Frontal cortex (tissue), 4 donors: ENCODE results near the gene OBI1. TPM values are rescaled to one million over a fixed set of nuclear protein-coding genes. Genes with fewer than 3 reads are reported as not detected.

Experiments
- DNase-seq, 2 donors: peaks; one replicate each; pipeline ENCODE4 v3.0.0; 2012; ENCODE audit warnings: low spot score in 2 of 2
- FAIRE-seq: peaks from 2 replicates; lab custom pipeline; 2012; peaks lifted over from hg19 to GRCh38; lab: Jason Lieb, UNC
- total RNA-seq: library from RNA; depleted of rRNA; stranded (reverse); fragments of >200 nt; gene quantifications from one replicate; pipeline ENCODE4 v1.2.3, GENCODE V29; 2014
- donor health status: control.
- donor health status: control.
- donor health status: control.

The OBI1 gene, protein sequence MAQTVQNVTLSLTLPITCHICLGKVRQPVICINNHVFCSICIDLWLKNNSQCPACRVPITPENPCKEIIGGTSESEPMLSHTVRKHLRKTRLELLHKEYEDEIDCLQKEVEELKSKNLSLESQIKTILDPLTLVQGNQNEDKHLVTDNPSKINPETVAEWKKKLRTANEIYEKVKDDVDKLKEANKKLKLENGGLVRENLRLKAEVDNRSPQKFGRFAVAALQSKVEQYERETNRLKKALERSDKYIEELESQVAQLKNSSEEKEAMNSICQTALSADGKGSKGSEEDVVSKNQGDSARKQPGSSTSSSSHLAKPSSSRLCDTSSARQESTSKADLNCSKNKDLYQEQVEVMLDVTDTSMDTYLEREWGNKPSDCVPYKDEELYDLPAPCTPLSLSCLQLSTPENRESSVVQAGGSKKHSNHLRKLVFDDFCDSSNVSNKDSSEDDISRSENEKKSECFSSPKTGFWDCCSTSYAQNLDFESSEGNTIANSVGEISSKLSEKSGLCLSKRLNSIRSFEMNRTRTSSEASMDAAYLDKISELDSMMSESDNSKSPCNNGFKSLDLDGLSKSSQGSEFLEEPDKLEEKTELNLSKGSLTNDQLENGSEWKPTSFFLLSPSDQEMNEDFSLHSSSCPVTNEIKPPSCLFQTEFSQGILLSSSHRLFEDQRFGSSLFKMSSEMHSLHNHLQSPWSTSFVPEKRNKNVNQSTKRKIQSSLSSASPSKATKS
- 86.8 TPM for total RNA-seq

DNA sequence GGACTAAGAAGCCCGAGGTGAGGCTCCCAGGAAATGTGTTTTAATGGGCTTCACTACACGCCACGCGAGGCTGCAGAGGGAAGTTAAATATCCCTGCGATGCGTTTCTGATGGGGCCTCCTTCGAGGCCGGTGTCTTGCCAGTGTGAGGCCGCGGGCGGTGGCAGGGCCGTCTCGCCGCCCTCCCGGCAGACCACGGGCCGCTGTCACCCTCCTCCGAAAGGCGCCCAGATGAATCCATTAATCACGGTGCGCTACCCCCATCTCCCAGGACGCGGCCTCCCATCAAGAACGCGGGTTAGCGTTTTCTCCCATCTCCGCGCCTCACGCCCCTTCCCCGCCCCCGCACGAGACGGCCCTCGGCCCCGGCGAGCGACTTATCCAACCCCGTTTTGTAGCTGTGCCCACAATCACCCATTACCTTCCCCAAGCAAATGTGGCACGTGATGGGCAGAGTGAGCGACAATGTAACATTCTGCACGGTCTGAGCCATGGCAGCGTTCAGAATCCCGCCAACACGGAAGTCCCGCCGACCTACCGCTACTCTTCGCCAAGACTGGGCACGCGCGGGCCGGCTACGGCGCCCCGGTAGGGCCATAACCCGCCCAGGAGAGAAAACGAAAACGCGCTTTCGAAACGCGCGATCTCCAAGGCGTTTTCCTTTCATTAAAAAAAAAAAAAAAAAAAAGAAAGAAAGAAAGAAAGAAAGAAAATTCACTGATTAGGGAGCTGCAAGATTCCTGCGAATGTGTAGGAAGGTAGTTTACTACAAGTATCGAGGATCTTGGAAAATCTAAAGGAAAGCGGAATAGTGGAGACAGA lies at the start of gene OBI1:
Gene OBI1, minus strand, starts transcription at position 526 of the 820 bp plus-strand sequence. Its CDS starts 35 bp downstream, at position 491.
- no peak for FAIRE-seq
- peak; percentile 82 to 88 for DNase-seq

DNA sequence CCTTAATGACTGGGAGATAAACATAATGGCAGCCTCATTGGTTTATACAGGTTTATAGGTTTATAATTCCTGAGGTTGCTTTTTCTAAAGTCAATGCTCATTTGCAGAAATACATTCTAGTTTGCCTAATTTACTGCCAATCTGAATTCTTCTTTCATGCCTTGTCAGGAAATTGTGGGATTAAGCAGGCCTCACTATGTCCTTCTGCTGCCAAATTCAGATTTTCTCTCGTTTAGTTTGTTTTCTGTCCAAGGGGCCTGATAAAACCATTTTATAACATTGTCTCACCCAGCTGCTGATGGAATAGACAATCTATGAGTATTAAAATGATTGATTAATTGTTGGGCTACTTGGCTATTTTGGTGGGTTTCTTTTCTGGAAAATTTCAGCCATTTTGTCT lies 42.4 kb upstream of the OBI1 start:
- no peak for DNase-seq
- FAIRE-seq, result no peak

DNA sequence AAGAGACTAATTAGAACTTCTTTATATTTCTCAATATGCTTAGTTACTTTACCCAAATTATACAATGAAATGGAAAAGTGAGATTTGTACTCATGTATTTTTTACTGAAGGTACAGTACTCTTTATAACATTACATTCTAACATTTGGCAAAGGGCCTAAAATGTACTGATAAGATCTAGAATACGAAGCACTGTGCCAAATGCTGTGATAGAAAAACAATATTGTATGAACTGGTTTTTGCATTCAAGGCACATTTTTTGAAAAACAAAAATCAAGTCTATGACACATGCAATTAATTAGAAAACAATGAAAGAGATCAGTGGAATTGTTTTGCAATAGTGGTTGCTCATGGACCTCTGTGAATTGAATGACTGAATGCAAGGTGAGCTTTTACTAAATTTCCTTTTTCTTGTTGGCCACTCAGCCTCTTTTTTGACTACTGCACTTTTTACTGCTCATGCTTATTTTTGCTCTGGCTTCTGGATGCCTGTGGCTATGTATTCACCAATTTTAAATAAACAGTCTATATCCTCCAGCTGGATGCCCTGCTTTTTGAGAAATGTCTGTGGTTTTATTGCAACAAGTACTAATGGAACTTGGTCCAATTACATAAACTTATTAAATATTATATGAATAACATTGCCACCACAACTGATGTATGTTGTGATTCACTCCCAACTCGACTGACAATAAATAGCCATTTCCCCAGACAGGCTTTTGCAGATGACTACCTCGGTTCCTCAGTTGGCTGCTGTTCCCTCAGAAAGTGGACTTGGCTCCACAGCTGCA lies 41.4 kb upstream of the OBI1 start:
- no peak for DNase-seq
- no peak for FAIRE-seq

DNA sequence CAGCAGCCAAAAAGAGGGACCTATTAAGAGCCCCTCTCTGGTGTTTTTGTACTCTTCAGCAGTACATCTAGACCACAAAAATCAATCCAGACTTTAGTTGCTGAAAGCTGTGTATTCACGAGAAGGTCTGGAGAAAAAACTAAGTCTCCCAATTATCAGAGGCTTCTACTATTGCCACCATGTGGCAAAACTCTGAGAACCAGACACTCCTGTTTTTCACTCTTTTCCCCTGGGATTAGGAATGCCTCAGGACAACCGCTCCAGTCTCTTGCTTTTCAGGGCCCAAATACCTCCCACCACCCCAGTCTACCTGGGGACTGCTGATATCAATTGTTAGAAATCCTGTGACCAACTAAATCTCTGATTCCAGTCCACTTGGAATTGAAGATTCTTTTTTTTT lies 30.1 kb upstream of the OBI1 start:
- FAIRE-seq (no peak), DNase-seq (no peak)

DNA sequence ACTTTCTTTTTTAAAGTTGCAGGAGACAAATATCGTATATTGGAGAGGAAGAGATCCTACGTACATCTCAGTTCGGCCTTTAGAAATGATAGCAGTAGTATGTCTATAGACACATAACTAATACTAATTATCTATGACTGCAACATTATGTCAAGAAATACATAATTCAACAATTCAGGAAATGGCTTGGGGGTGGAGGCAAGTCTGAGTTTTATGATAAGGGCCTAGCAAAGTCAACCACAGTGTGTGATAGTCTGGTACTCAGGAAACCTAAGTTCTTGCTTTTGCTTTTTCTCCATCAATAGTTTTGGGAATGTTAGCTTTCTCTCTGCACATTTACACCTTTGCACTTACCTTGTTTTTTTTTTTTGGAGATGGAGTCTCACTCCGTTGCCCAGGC lies 27.5 kb upstream of the OBI1 start:
- no peak for FAIRE-seq
- DNase-seq, result no peak

DNA sequence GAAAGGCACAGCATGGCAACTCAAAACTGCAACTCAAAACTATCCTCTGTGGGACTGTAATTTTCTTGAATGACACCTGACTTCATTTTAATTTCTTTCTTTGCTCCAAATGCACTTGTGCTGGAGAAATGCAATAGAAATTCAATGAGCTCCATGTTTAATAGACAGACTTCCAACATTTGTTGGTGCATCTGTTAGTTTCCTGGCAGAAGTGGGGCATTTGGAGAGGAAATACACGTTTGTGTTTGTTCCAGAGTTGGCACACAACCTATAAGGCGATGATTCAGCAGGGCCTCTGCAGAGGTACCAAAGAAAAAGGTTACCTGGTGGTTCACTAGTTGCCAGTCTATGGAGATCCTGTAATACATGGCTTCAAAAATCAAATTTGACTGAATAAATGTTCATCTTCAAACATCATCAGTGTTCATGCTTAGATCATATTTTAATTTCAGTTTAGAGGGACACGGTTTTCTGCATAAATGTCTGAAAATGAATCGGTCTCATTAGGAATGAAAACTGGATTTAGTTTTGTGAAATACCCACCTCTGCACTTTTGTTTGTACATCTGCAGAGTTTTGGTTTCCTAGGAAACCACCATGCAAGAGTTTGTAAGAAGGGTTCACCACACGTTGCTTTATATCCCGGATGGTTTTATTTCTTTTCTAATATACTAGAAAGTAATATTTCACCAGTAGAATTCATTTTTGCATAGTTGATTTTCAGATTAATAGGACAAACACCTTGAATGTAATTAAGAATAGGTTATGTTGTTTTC lies 21.8 kb upstream of the OBI1 start:
- no peak for FAIRE-seq

DNA sequence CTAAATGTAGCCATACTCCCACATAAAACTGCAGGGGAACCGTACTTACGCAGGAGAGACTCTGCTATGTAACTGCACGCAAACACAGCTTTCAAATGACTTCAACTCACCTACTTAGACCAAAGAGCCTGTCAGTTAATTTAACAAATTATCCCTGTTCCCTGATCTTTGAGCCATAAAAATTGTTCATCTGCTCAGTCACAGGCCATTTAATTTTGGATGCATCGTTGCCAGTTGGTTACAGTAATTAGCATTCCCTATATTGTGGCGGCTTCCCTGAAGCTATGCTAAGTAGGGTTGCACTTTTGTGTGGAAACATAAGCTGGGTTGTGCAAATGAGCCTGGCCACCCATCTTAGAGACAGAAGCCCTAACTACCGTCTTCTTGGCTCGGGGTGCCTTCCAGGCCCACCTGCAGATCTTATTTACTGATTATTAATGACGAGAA lies 21.2 kb upstream of the OBI1 start:
- no peak for DNase-seq
- no peak for FAIRE-seq

More for the DNA sequence above, 21.8 kb upstream of the OBI1 start:
- no peak for DNase-seq

DNA sequence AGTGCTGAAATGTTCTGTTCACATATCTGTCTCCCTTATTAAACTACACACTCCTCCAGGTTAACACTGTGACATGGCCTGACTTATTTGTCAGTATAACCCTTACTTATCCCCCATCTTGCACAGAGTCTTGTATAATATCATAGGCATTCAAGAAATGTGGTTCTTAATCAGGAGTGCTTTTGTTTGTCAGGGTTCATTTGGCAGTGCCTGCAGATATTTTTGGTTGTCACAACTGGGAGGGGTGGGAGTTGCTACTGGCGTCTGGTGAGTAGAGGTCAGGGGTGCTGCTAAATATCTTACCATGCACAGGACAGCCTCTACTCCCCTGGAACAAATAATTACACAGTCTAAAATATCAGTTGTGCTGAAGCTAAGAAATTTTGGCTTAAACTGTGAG lies 20.4 kb upstream of the OBI1 start:
- FAIRE-seq (no peak), DNase-seq (no peak)

DNA sequence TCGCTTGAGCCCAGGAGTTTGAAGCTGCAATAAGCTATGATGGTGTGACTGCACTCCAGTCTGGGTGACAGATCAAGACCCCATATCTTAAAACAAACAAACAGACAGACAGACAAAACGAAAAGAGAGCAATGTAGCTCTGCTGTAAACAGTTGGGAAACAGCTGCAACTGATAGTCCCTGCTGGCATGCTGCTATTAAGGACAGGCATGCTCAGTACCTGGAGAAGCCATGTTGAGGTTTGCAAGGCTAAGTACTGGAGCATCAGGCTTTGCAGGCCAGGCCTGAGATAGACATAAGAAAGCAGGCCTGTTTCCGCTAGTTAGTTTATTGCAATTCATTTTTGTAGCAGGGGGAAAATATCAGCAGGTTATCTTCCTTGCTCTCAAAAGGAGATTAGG lies 16.2 kb upstream of the OBI1 start:
- no peak for FAIRE-seq
- DNase-seq, result no peak

DNA sequence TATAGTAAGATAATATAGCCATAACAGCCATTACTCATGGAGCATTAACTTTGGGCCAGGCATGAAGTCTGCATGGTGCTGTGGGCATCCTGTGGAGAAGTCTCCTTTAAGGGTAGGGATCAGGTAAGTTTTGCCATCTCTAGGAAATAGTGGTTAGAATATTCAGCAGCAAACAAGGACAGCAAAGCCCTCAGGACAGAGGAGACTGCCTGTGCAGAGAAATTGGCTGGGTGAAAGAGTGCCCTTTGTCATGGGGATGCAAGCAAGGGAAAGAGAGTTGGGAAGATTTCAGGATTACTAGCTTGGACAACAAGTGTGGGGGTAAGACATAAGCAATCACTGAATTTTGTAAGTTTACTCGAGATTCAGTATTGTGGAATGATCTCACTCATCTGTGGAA lies 15.7 kb upstream of the OBI1 start:
- DNase-seq (no peak), FAIRE-seq (no peak)

DNA sequence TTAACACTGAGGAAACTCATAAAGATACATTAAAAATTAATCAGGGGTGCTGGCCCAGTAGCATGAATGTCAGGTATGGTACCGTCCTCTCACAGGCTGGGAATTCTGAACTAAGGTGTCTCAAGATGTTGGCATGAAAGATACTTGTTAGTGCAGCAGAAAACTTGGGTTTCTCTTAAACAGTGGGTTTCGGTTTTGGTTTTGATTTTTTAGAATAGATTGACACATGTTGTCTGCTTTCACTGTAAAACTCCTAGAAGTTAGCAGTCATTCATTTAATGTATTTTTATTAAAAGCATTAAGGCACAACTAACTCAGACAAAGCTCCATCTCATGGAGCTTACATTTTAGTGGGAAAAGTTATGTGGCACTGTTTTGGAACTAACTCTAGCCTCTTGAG lies 3.5 kb upstream of the OBI1 start:
- DNase-seq (no peak), FAIRE-seq (no peak)

DNA sequence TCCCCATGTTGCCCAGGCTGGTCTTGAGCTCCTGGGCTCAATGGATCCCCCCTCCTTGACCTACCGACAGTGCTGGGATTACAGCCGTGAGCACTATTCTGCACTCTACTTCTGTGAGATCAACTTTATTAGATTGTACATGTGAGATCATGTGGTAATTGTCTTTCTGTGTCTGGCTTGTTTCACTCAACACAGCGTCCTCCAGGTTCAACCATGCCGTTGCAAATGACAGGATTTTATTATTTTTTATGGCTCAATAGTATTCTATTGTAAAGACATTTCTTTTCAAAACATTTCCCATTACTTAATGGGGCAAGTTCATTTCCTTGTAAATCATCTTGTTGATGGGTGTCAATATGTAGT lies 1.5 kb upstream of the OBI1 start:
- DNase-seq (no peak), FAIRE-seq (no peak)

DNA sequence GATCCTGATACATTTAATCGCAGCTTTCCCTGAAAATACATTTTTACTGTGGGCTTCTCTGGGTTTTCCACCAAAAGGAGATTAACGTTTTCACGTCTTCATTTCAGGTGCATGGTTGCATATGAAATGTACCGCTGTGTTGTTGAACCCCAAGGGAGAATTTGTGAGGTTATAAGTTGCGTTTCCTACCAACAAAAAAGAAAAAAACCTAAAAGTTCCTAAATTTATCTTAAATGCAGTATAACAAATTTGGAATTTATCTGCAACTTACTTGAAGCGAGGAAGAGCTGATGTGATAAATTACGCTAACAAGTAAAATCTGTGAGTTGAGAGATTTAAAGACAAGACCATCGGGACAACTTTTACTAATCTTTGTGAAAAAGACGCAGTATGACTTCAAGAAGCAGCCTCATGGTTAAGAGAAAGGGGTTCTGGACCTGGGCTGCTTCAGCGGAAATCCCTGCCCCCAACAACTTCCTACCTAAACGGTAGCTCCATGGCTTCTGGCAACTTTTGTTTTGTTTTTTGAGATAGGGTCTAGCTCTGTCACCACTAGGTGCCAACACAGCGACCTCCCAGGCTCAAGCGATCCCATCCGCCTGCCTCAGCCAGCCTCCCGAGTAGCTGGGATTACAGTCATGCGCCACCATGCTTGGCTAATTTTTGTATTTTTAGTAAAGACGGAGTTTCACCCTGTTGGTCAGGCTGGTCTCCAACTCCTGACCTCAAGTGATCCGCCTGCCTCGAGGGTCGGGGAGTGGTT lies 958 bp upstream of the OBI1 start:
- FAIRE-seq (no peak), DNase-seq (peak in 1 of 2 donors; percentile 12)

DNA sequence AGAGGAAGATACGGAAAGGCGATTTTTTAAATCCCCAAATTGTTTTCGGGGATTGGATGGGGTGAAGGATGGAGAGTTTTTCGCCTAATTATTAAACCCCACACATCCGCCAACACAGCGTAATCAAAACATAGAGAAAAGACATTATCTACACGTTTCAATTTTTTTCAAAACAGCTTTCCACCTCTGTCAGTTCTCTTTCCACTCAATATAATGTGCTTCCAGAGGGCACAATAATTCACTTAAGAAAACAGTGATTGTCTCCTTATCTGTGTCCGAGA lies 435 bp upstream of the OBI1 start:
- DNase-seq (peak in 1 of 2 donors; percentile 20), FAIRE-seq (no peak)

DNA sequence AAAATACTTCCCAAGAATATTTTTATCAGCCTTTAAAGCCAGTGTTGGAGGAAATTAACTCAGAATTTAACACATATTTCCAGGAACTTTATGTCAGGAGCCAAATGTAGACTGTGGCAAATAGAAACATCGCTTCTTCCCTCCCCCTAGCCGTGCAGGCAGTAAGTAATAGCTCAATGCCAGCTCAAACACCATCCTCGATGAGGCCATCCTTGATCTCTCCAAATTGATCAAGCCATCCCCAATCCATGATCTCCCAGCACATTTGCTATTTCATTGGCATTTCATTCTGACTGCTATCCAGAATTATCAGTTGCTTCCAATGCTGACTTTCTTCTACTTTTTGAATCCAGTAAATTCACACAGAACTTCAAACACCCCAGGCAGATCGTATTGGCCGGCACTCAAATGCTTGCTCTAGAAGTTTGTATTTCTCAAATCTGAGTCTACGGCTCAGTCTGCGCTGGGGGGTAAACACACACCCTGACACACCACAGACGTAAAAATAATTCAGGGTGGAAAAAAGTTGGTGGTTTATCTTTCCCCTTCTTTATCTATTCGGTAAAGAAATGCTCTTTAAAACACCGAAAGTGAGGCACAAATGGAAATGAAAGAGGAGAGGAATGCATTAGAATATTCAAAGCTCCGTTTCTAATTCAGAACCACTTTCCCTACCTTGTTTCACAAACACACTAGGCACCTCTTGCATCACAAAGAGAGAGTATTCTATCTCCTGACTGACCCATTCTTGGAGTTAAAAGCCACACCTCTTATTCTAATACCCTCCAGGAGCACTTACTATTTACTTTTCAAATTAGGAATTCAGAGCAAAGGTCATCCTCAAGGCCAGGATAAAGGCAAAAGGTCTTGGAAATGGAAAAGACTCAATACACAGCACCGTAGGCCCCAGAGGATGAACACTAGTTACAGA lies 991 bp downstream of the OBI1 start:
- DNase-seq, result peak; percentile 17 to 26
- no peak for FAIRE-seq

DNA sequence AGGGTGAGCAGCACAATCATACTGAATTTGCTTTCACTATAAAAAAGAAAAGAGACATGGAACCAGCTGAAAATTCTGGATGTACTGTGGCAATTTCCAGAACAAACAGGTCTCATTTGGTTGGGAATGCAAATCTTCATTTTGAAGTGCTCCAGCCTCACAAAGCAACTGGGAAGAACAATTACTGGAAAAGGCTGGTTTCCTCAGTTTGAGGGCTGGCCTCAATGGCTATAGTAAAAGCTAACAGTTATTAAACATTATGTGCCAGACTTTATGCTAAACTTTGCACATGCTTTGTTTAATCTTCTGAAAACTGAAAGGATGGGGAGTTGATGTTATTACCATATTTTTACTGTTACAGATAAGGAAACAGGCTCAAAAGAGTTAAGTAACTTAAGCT lies 3.0 kb downstream of the OBI1 start:
- DNase-seq (no peak), FAIRE-seq (no peak)

DNA sequence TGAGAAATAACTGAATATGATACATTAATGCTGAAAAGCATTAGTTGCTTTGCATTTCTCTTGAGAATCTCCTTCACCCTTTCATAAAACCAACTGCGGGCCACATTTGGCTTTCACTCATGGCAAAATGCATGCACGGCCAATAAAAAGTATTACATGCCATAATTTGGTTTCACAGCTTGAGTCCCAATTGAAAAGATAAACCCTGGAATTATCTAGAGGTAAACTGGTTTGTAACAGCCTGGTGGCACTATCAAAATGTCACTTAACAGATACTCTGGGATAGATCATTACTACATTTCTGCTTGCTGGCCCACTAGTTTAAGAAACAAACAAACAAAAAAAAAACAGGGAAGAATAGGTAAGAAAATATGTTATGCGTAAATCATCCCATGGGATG lies 3.9 kb downstream of the OBI1 start:
- no peak for FAIRE-seq
- DNase-seq, result no peak

DNA sequence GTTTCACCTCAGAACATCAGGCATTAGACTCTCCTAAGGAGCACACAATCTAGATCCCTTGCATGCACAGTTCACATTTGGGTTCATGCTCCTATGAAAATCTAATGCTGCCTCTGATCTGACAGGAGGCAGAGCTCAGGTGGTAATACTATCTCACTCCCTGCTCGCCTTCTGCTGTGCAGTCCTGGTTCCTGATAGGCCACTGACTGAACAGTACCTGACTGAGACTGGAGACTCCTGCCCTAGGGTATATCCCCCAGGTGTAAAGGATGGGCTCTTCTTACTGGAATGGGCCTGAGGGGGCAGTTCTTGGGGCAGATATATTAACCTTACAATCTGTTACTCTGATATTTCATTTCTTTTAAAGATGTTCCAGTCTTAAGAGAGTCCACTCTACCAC lies 6.3 kb downstream of the OBI1 start:
- FAIRE-seq (no peak), DNase-seq (no peak)
